NCI-H1436 treated with DMSO at 0.1 percent for 48 hours (cell line): Measurements from ENCODE around the gene COX4I2.
"Not testable (repeated sequence)": the region's sequence is repeated elsewhere in the genome, so short reads cannot be mapped to it uniquely, and the experiment has no call there.

Experiments
- DNase-seq: peaks from one replicate; lab custom pipeline; 2025; lab: John Stamatoyannopoulos, UW

The COX4I2 gene

GRCh38 chr20:31607640-31608250 is 30.0 kb upstream of the COX4I2 start:
- DNase-seq, result no peak

DNA sequence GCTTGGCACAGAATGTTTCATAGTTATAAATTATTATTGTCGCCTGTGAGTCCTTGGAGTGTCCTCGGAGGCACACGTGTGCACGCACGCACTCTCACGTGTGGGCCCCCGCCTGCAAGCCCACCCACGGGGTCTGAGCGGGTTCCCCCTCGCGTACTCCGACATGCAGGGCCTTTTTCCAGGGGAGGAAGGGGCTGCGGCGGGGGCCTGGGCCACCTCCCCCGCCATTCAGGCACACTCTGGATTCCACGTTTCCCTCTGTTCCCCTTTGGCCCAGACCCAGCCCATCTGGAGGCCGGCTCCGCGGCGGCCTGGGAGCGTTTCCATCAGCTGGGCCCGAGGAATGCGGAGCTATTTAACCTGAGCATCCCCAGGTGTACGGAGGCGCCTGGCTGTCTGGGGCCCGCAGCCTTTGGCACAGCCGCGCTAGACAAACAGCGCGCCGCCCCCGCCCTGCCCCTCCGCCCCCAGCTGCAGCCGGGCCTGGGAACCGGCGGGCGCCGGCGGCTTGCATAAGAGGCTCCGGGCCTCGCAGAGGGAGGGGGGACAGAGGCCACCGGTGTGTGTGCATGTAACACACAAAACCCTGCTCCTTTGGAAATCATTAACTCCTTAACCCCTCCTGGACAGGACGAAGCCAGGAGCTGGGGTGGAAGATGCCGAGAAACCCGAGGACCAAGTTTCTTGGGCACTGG is 29.3 kb upstream of the COX4I2 start:
- no peak for DNase-seq

DNA sequence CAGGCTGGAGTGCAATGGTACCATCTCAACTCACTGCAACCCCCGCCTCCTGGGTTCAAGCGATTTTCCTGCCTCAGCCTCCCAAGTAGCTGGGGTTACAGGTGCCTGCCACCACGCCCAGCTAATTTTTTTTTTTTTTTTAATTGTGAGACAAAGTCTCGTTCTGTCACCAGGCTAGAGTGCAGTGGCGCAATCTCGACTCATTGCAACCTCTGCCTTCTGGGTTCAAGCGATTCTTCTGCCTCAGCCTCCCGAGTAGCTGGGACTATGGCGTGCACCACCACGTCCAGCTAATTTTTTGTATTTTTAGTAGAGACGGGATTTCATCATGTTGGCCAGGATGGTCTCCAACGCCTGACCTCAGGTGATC is 25.5 kb upstream of the COX4I2 start:
- DNase-seq, result not testable (repeated sequence)

- no peak for DNase-seq
These were observed 22.3 kb upstream of the COX4I2 start for GRCh38 chr20:31615416-31615815.

- no peak for DNase-seq
These were observed 20.1 kb upstream of the COX4I2 start for GRCh38 chr20:31617432-31618104.

DNA sequence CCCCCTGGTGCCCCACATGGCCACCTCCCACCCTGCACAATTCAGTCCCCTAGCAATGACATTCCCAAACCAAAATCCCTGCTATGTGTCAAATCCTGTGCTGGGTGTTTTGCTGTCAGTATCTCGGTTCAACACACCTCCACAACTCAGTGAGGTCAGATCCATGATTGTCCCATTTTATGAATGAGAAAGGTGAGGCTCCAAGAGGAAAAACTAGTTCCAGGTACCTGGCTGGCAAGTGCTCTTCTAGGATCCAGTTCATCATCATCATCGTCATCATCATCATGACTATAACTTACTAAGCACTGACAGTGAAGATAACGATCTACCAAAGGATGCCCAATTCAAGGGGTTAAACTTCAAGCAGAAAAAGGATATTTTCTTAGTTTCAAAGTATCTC is 17.5 kb upstream of the COX4I2 start:
- DNase-seq, result no peak

GRCh38 chr20:31623123-31623505 is 14.6 kb upstream of the COX4I2 start:
- DNase-seq, result not testable (repeated sequence)

- not testable (repeated sequence) for DNase-seq
These were observed 11.2 kb upstream of the COX4I2 start for GRCh38 chr20:31626534-31626933.

DNA sequence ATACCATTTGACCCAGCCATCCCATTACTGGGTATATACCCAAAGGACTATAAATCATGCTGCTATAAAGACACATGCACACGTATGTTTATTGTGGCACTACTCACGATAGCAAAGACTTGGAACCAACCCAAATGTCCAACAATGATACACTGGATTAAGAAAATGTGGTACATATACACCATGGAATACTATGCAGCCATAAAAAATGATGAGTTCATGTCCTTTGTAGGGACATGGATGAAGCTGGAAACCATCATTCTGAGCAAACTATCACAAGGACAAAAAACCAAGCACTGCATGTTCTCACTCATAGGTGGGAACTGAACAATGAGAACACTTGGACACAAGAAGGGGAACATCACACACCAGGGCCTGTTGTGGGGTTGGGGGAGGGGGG is 9.7 kb upstream of the COX4I2 start:
- DNase-seq, result not testable (repeated sequence)

GRCh38 chr20:31630187-31630790 is 7.4 kb upstream of the COX4I2 start:
- no peak for DNase-seq

GRCh38 chr20:31632548-31633338 is 5.0 kb upstream of the COX4I2 start:
- no peak for DNase-seq

DNA sequence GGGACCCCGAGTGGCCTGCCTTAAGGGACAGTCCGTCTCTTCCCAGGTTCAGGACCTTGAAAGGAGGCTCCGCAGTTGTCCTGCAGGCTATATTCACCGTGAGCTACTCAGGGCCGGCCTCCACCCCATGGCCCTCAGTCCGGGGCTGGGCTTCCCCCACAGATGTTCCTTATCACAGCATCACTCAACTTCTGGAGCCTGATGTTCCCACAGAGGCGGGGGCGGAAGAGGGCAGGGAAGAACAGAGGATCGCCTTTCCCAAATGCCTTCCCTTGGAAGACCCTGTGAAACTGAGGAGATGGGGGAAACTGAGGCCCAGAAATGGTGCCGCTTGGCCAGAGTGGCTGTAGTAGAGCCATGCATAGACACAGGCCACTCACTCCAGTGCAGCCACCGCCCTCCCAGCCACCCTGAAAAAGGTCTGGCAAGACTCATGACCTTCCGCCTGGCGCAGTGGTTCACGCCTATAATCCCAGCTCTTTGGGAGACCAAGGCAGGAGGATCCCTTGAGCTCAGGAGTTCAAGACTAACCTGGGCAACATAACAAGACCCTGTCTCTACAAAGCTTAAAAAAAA is 4.3 kb upstream of the COX4I2 start:
- DNase-seq, result no peak

DNA sequence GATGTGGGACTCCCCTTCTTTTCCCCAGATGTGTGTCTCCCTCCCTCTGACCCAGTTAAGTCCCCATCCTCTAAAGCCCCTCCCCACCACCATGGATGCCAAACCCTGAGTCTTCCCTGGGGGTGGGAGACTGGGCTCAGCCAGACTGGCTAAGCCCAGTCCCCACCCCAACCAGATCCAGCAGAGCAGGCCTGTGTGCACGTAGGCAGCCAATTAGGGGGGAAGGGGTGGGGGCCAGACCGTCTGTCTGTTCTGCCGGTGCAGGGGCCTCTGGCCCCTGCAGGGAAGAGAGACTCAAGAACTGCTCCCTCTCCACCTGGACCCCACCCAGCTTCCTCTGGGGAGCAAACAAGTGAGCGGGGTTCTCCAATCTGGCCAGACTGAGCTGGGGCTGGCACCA is 605 bp downstream of the COX4I2 start:
- no peak for DNase-seq

DNA sequence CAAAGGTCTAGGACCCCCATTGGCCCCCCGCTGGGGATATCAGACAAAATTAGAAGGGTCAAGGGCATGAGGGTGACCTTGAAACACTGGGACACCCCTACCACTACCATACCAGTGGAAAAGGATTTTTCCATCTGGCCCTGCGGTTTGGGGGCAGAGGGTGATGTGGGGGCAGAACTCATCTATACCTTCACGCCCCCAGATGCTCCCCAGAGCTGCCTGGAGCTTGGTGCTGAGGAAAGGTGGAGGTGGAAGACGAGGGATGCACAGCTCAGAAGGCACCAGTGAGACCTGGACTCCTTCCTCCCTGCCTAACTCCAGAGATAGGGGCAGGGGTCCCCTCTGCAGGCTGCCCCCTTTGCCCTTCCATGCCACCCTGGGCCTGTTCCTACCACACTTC is 1.1 kb downstream of the COX4I2 start:
- DNase-seq, result no peak

GRCh38 chr20:31640259-31640658 is 2.5 kb downstream of the COX4I2 start:
- no peak for DNase-seq

DNA sequence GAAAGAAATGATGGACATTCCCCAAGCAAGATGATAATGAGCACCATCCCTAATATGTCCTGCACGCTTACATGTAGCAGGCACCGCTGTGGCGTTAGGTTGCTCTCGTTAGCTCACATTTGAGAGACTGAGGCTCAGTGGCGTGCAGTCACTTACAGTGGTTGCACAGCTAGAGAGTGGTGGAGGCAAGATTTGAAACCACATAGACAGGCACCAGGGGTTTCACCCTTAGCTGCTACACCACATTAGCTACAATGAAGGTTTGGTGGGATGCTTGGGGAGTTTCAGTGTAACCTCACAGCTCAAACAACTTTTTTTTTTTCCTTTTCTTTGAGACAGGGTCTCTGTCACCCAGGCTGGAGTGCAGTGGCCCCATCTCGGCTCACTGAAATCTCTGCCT is 3.7 kb downstream of the COX4I2 start:
- no peak for DNase-seq

GRCh38 chr20:31642837-31643236 is 5.1 kb downstream of the COX4I2 start:
- DNase-seq, result no peak

GRCh38 chr20:31643522-31643921 is 5.8 kb downstream of the COX4I2 start:
- no peak for DNase-seq

GRCh38 chr20:31644701-31645100 is 7.0 kb downstream of the COX4I2 start:
- DNase-seq, result no peak

- not testable (repeated sequence) for DNase-seq
These were observed 10.4 kb downstream of the COX4I2 start for GRCh38 chr20:31648104-31648503.

DNA sequence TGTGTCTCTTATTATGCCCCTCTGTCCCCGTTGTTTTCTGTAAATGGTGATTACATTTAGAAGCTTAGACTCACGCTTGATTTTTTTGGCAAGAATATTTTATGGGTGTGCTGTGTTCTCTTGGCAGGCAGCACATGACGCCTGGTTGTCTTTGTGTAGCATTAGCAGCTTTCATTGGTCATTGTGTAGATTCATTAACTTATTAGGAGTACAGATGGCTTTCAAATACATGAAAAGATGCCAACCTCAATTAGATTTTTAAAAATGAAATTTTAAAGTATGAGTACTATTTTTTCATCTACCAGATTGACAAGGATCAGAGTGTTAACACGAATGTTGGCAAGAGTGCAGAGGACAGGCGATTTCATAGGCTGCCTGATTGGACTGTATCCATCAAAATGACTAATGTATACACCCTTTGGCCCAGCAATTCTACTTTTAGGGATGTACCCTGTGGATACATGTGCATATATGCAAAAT is 15.2 kb downstream of the COX4I2 start:
- no peak for DNase-seq

DNA sequence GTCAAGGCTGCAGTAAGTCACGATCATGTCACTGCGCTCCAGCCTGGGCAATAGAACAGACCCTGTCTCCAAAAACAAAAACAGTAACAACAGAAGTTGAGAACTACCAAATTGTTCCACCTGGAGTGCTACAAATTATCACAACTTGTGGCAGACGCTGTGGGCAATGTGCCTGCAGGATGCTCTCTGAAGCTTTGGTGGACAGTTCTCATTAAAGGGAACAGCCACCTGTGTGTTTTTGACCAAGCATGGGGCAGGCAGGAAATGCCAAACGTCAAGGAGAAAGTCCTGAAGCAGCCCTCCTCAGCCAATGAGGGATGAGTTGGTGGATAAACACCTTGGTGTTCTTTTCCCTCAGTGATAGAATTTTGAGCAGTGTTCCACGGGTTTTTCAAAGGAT is 15.8 kb downstream of the COX4I2 start:
- no peak for DNase-seq
